Measurements from ENCODE around the gene CHRNA10.
"Not testable (repeated sequence)": the region's sequence is repeated elsewhere in the genome, so short reads cannot be mapped to it uniquely, and the experiment has no call there.

The CHRNA10 gene

DNA sequence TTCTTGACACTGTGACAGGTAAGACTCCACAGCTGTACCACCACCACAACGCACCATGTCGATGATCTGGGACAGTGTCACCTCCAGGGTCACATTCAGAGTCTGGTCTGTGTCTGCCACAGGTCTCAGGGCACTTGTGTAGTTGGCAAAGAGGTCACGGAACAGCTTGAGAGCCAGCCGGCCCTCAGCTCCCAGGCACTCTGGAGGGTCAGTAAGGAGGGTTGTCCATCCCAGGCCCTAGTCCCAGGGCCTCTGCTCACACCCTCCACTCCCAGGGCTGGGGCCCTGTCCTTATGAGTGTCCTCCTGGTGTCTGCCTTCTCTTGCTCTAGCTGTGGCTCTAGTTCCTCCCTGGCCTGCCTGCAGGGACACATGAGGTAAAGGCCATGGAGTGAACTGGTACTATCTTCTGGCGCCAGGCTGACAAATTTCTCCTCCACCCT, 1.4 kb downstream of the CHRNA10 start:
- H3K27ac Mint-ChIP-seq = peak overlapping the region in 1 of 2 donors; percentile 8
- H3K27me3 Mint-ChIP-seq = no peaks in the 10 kb centered on the region
- no peaks in the 10 kb centered on the region for H3K9me3 Mint-ChIP-seq
- peak; percentile 33 for ATAC-seq
- no peak overlapping the region for H3K4me3 Mint-ChIP-seq
- DNase-seq = no peak
- H3K4me1 Mint-ChIP-seq = no peaks in the 10 kb centered on the region

DNA sequence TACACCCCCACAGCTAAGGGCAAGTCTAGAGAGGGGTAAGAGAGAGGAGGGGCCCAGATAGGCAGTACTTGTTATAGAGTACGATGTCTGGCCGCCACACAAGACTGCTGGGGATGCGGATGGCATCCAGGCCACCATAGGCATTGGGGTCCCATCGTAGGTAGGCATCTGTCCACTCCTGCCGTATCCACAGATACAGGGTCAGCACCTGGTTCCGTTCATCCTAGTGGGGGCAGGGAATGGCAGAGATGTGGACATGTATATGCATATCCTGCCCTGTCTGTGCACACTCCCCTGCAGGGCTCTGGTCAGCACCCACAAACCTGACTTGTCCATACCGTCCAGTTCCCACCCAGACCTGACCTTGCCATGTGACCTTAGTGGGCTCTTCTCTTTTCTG, 2.1 kb downstream of the CHRNA10 start:
- Mint-ChIP-seq H3K27ac (no peak overlapping the region), H3K4me3 (no peak overlapping the region), H3K27me3 (no peaks in the 10 kb centered on the region), H3K9me3 (no peaks in the 10 kb centered on the region), H3K4me1 (no peaks in the 10 kb centered on the region)
- ATAC-seq (peak; percentile 8), DNase-seq (no peak)

DNA sequence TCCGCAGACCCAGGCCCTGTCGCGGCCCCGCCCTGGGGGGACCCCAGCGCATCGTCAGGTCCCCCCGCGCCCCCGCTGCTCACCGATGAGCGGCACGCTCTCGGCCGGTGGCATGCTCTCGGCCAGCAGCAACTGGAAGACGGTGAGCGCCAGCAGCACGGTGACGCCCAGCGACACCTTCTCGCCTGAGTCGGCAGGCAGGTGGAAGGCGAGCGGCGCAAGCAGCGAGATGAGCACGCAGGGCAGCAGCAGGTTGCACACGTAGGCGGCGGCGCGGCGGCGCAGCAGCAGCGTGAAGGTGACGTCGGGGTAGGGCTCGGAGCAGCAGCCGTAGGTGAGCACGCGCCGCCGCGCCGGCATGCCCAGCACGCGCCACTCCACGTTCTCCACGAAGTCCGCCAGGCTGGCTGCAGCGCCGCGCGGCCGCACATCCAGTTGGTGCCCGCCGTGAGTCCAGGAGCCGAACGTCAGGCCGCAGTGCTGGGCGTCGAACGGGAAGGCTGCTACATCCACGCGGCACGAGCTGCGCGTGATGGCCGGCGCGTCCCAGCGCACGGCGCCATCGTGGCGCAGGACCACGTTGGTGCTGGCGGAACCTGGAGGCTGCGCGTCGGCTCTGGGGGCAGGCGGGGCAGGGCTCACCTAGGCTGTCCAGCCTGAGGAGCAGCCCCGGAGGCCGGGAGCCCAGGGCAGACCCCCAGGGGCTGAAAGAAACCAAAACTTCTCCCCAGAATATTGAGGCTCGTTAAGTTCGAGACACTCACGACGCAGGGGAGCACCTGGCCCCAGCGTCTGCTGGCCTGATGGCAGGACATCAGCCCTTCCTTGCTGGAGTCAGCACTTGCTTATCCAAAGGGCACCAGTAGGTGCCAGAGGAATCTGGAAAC, 3.8 kb downstream of the CHRNA10 start:
- no peak for DNase-seq
- ATAC-seq = no peak
- H3K4me3 Mint-ChIP-seq = no peak overlapping the region
- H3K9me3 Mint-ChIP-seq = no peaks in the 10 kb centered on the region
- no peaks in the 10 kb centered on the region for H3K4me1 Mint-ChIP-seq
- no peak overlapping the region for H3K27ac Mint-ChIP-seq
- no peaks in the 10 kb centered on the region for H3K27me3 Mint-ChIP-seq

DNA sequence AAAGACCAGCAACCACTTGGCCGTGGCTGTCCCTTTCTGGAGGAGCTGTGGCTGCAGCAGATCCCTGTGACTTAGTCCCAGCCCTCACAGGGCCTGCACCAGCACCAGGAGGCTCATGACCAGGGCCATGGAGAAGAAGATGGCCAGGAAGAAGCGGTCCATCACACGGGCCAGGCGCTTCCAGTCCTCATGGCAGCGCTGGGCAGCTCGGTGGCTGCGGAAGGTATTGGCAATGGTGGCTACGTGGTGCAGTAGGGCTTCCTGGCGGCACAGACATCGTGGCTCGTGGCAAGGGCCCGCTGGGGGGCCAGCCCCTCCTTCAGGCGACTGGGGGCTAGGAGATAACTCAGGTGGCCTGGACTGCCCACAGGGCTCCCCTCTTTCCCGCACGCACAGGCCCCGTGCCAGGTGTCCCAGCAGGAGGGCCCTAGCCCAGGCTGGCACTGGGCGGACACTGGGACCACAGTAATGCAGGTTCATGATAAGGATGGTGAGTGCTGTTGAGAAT, 5.1 kb downstream of the CHRNA10 start:
- Mint-ChIP-seq H3K27ac (peak overlapping the region in 1 of 2 donors; percentile 3), H3K9me3 (no peaks in the 10 kb centered on the region), H3K4me1 (no peaks in the 10 kb centered on the region), H3K27me3 (no peaks in the 10 kb centered on the region), H3K4me3 (no peak overlapping the region)
- DNase-seq (no peak), ATAC-seq (no peak)

DNA sequence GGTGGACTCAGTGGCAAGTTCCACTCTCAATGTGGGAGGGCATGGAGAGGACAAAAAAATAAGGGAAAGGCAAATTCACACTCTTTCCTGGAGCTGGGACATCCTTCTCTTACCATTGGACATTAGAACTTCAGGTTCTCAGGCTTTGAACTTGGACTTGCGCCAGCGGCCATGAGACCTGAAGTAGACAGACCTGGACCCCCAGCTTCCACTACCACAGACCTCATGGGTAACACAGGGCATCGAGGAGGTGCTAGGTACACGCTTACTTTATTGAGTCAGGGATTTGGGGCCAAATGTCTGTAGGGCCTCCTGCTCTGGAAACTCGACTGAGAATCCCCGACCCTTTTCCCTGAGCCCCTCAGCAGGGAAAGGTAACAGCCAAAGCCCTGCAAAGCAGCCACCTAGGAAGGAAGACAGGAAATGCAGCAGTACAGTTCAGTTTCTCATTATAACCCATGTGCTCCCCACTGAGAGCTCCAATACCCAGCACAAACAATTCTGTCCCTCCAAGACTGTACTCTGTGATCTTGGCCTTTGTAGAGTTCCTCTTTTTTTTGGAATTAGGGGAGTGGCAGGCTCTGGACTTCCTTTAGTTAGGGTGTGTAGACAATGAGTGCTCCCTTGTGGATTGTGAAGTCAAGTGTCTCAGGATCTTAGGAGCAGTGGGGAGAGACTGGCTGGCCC, 5.7 kb downstream of the CHRNA10 start:
- no peaks in the 10 kb centered on the region for H3K4me1 Mint-ChIP-seq
- DNase-seq (no peak), ATAC-seq (no peak)
- H3K27me3 Mint-ChIP-seq = no peaks in the 10 kb centered on the region
- no peak overlapping the region for H3K4me3 Mint-ChIP-seq
- H3K9me3 Mint-ChIP-seq = no peaks in the 10 kb centered on the region
- H3K27ac Mint-ChIP-seq = no peak overlapping the region

DNA sequence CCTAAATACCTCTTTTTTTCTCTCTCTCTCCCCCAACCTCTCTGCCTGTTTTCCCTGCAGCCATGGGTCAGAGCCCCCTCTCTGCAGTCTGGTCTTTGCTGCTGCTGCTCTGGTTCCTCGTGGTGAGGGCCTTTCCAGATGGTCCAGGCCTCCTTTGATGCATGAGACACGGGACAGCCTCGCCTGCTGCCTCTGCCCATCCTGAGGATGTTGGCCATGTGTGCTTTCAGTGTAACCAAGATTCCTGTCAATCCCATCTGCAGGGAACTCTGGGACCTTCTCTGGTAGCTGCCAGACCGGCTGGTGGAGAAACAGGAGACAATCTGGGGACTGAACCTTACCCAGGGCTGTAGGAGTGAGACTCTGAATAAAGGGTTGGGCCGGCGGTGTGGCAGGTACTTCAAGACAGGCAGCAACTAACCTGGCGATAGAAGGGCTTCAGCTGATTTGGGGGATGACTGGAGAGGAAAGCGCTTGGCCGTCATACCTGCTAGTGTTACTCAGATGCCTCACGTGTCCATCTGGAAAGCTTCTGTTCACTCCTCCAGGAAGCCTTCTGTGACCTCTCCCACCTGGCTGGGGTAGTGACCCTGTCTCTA, 7.1 kb downstream of the CHRNA10 start:
- no peak overlapping the region for H3K4me3 Mint-ChIP-seq
- peak overlapping the region; percentile 12 to 55 for H3K27ac Mint-ChIP-seq
- DNase-seq (no peak), ATAC-seq (no peak)
- no peaks in the 10 kb centered on the region for H3K4me1 Mint-ChIP-seq
- H3K9me3 Mint-ChIP-seq = no peaks in the 10 kb centered on the region
- H3K27me3 Mint-ChIP-seq = no peaks in the 10 kb centered on the region

DNA sequence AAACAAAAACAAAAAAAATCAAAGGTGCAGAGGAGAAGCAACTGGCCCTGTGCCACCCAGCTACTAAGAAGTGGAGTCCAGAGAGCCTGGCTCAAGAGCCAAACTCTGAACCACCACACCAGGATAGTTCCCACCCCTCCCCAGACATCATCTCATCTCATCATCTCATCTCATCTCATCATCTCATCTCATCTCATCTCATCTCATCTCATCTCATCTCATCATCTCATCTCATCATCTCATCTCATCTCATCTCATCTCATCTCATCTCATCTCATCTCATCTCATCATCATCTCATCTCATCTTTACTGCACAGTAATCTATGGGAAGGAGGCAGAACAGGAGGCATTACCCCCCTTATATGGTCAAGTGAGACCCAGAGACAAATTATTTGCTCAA, 8.3 kb downstream of the CHRNA10 start:
- ATAC-seq (no peak), DNase-seq (no peak)
- H3K4me1 Mint-ChIP-seq = no peaks in the 10 kb centered on the region
- no peaks in the 10 kb centered on the region for H3K27me3 Mint-ChIP-seq
- H3K27ac Mint-ChIP-seq = peak overlapping the region in 1 of 2 donors; percentile 64
- no peak overlapping the region for H3K4me3 Mint-ChIP-seq
- no peaks in the 10 kb centered on the region for H3K9me3 Mint-ChIP-seq

DNA sequence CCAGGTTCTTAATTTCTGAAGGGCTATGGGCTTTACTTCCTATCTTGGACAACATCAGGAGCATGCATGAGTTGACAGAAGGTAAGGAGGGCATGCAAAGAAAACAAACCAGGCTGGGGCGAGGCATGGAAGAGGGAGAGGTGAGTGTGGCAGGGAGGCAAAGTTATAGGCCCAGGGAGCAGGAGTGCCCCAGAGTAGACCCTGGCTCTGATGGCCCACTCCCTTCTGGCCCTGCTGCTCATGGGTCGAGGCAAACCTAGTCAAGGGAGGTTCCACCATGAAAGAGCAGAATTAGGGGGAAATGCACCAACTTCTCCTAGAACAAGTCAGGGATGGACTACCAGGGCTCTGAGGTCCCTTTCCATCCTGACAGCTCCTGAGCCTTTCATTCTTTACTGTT, 10.2 kb downstream of the CHRNA10 start:
- peak overlapping the region in 1 of 2 donors; percentile 21 for H3K27ac Mint-ChIP-seq
- no peak overlapping the region for H3K4me3 Mint-ChIP-seq
- DNase-seq (no peak), ATAC-seq (no peak)
- H3K9me3 Mint-ChIP-seq = no peaks in the 10 kb centered on the region
- no peaks in the 10 kb centered on the region for H3K27me3 Mint-ChIP-seq
- H3K4me1 Mint-ChIP-seq = no peaks in the 10 kb centered on the region

DNA sequence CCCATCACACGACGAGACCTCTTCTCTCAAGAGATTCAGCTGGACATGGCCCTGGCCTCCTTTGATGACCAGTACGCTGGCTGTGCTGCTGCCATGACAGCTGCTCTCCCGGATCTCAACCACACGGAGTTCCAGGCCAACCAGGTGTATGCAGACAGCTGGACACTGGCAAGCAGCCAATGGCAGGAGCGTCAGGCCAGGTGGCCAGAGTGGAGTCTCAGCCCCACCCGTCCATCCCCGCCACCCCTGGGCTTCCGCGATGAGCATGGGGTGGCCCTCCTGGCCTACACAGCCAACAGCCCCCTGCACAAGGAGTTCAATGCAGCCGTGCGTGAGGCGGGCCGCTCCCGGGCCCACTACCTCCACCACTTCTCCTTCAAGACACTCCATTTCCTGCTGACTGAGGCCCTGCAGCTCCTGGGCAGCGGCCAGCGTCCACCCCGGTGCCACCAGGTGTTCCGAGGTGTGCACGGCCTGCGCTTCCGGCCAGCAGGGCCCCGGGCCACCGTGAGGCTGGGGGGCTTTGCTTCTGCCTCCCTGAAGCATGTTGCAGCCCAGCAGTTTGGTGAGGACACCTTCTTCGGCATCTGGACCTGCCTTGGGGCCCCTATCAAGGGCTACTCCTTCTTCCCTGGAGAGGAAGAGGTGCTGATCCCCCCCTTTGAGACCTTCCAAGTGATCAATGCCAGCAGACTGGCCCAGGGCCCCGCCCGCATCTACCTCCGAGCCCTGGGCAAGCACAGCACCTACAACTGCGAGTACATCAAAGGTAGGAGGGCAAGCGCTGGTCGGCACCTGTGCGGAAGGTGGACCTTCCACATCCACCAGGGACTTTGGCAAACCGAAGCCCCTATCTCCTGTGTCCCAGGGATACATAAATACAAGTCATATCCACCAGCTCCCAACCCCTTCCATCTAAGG, 11.3 kb downstream of the CHRNA10 start:
- ATAC-seq = no peak
- no peaks in the 10 kb centered on the region for H3K27me3 Mint-ChIP-seq
- no peaks in the 10 kb centered on the region for H3K9me3 Mint-ChIP-seq
- no peak for DNase-seq
- H3K27ac Mint-ChIP-seq = peak overlapping the region in 1 of 2 donors; percentile 46
- H3K4me1 Mint-ChIP-seq = no peaks in the 10 kb centered on the region
- no peak overlapping the region for H3K4me3 Mint-ChIP-seq

DNA sequence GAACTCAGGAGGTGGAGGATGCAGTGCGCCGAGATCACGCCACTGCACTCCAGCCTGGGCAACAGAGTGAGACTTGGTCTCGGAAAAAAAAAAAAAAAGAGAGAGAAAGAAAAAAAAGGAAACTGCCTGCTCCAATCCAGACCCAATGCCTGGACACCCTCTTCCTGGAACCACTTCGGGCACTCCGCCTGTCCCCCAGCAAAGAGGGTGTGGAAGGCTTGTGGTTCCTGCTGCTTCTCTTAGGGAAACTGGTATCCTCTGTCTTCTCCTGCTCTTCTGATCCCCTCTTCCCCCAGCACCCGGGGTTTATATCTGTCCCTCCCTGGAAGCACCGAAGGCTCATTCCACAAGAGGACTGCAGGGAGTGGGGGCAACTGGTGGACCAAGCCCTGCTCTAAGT, 12.9 kb downstream of the CHRNA10 start:
- no peak for DNase-seq
- Mint-ChIP-seq H3K27ac (no peak overlapping the region), H3K4me3 (no peak overlapping the region), H3K4me1 (no peaks in the 10 kb centered on the region), H3K27me3 (no peaks in the 10 kb centered on the region), H3K9me3 (no peaks in the 10 kb centered on the region)
- ATAC-seq = no peak

DNA sequence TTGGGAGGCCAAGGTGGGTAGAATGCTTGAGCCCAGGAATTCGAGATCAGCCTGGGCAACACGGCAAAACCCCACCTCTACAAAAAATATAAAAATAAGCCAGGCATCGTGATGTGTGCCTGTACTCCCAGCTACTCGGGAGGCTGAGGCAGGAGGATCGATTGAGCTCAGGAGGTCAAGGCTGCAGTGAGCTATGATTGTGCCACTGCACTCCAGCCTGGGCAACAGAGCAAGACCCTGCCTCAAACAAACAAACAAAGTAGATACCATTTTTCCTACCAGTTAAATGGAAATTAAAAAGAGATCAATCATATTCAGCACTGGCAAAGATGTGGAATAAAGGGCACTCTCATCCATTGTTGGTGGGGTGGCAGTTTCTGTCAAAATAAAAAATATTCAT, 13.9 kb downstream of the CHRNA10 start:
- H3K4me3 Mint-ChIP-seq, ATAC-seq, H3K9me3 Mint-ChIP-seq, H3K27ac Mint-ChIP-seq, DNase-seq, H3K4me1 Mint-ChIP-seq, H3K27me3 Mint-ChIP-seq: not testable (repeated sequence)

DNA sequence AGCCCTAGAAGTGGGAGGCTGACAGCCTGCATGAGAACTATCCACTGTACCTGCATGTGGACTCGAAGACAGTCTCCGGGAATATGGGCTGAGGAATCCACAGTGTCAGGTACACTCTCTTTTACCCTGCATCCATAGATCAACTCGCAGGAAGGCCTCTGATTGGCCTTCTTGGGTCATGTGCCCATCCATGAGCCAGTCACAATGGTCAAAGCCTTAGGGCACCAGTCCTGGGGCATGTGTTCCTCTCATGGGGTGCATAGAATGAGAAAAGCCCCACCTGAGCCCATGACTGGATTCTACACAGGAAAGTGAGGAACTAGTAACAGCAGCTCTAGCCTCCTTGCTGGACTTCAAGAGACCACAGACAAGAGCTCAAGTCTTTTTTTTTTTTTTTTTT, 15.6 kb downstream of the CHRNA10 start:
- ATAC-seq (no peak), DNase-seq (no peak)
- H3K4me3 Mint-ChIP-seq = no peak overlapping the region
- no peak overlapping the region for H3K27ac Mint-ChIP-seq
- peaks cover 8% of the 10 kb centered on the region for H3K27me3 Mint-ChIP-seq
- H3K4me1 Mint-ChIP-seq = no peaks in the 10 kb centered on the region
- no peaks in the 10 kb centered on the region for H3K9me3 Mint-ChIP-seq

DNA sequence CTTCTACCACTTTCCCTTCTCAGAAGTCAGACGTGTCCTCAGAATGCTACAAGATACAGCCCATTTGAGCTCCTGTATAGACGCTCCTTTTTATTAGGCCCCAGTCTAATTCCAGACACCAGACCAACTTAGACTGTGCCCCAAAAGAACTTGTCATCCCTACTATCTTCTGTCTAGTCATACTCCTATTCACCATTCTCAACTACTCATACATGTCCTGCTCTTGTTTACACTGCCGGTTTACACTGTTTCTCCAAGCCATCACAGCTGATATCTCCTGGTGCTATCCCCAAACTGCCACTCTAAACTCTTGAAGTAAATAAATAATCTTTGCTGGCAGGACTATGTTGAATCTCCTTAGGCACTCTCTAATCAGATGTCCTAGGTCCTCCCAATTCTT, 18.7 kb downstream of the CHRNA10 start:
- not testable (repeated sequence) for ATAC-seq

DNA sequence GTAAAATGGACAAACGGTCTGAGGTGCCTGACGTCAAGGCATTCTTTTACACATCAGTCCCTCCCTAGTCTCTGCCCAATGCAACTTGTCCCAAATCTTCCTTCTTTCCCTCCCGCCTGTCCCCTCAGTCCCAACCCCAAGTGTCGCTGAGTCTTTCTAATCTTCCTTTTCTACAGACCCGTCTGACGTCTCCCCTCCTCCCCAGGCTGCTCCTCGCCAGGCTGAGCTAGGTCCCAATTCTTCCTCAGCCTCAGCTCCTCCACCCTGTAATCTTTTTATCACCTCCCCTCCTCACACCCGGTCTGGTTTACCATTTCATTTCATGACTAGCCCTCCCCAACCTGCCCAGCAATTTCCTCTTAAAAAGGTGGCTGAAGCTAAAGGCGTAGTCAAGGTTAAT, 21.8 kb downstream of the CHRNA10 start:
- not testable (repeated sequence) for H3K4me1 Mint-ChIP-seq, H3K9me3 Mint-ChIP-seq, DNase-seq, ATAC-seq, H3K27ac Mint-ChIP-seq, H3K4me3 Mint-ChIP-seq
- H3K27me3 Mint-ChIP-seq = peaks cover 53% of the 10 kb centered on the region

More for the DNA sequence above, 18.7 kb downstream of the CHRNA10 start:
- not testable (repeated sequence) for H3K4me1 Mint-ChIP-seq, H3K9me3 Mint-ChIP-seq, DNase-seq, H3K27ac Mint-ChIP-seq, H3K4me3 Mint-ChIP-seq
- peaks cover 36% of the 10 kb centered on the region for H3K27me3 Mint-ChIP-seq

DNA sequence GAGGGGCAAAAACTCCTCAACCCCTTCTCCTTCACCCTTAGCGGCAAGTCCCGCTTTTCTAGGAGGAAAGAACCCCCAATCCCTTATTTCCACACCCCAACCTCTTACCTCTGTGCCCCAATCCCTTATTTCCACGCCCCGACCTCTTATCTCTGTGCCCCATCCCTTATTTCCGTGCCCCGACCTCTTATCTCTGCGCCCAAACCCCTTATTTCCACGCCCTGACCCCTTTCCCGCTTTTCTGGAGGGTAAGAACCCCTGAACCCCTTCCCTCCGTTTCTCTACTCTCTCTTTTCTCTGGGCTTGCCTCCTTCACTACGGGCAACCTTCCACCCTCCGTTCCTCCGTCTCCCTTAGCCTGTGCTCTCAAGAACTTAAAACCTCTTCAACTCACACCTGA, 22.3 kb downstream of the CHRNA10 start:
- H3K4me3 Mint-ChIP-seq, H3K27ac Mint-ChIP-seq, H3K4me1 Mint-ChIP-seq, ATAC-seq, H3K9me3 Mint-ChIP-seq, DNase-seq: not testable (repeated sequence)
- H3K27me3 Mint-ChIP-seq = peaks cover 59% of the 10 kb centered on the region
